T-helper 17 cell (primary cell): ENCODE measurements around the gene POU6F2. TPM values are rescaled to one million over a fixed set of nuclear protein-coding genes. Genes with fewer than 3 reads are reported as not detected.

Source experiments
- ATAC-seq: fragments of 150-1000 bp; cut with Tn5 transposase; 2 replicates; pipeline ENCODE4 v1.10.0; 2021; ENCODE audit warnings: mild to moderate bottlenecking, moderate library complexity
- DNase-seq, 3 donors: peaks; one replicate each; pipeline versions ENCODE4 v3.0.0 to v3.0.0-alpha.2; 2020 to 2021
- H3K9me3 ChIP-seq: one replicate; pipeline ENCODE4 v1.7.0; 2013; ENCODE audit warnings: low read length, mild to moderate bottlenecking; ENCODE audit not compliant: control insufficient read depth, poor library complexity, severe bottlenecking
- H3K27ac Mint-ChIP-seq: one replicate; pipeline ENCODE4 v1.8.0; 2022; ENCODE audit warnings: mild to moderate bottlenecking, moderate library complexity, mixed read lengths
- H3K27me3 Mint-ChIP-seq: one replicate; pipeline ENCODE4 v1.8.0; 2022; ENCODE audit warnings: mixed read lengths
- H3K36me3 Mint-ChIP-seq: one replicate; pipeline ENCODE4 v1.8.0; 2022; ENCODE audit warnings: low read depth, mixed read lengths
- H3K4me1 Mint-ChIP-seq: one replicate; pipeline ENCODE4 v1.8.0; 2022; ENCODE audit warnings: mild to moderate bottlenecking, mixed read lengths
- H3K4me3 Mint-ChIP-seq: one replicate; pipeline ENCODE4 v1.8.0; 2022; ENCODE audit warnings: mild to moderate bottlenecking, moderate library complexity, mixed read lengths
- total RNA-seq, 4 donors: library from RNA in 2 of 4; stranded (reverse) in 2 of 4; gene quantifications; one replicate each; pipeline ENCODE4 v1.2.3 and lab custom pipeline; 2022 to 2026

The POU6F2 gene
- total RNA-seq, 2 donors from 2014 or later: 0.29 TPM; not detected in 1

- ATAC-seq (no peak), DNase-seq (no peak)
- no peaks in the 10 kb centered on the region for H3K36me3 Mint-ChIP-seq
- no peak overlapping the region for H3K27ac Mint-ChIP-seq
- no peak overlapping the region for H3K4me3 Mint-ChIP-seq
- H3K27me3 Mint-ChIP-seq: peaks cover 49% of the 10 kb centered on the region
- no peaks in the 10 kb centered on the region for H3K9me3 ChIP-seq
- H3K4me1 Mint-ChIP-seq: no peaks in the 10 kb centered on the region
These were observed 416.5 kb downstream of the POU6F2 start for GRCh38 chr7:39394105-39394680.

- no peak for ATAC-seq
- H3K9me3 ChIP-seq: no peaks in the 10 kb centered on the region
- Mint-ChIP-seq H3K36me3 (no peaks in the 10 kb centered on the region), H3K27me3 (peaks cover 43% of the 10 kb centered on the region), H3K27ac (no peak overlapping the region), H3K4me1 (no peaks in the 10 kb centered on the region), H3K4me3 (no peak overlapping the region)
- DNase-seq: no peak
These were observed 421.7 kb downstream of the POU6F2 start for GRCh38 chr7:39399458-39399857.

- Mint-ChIP-seq H3K4me1 (no peaks in the 10 kb centered on the region), H3K4me3 (no peak overlapping the region), H3K27me3 (peaks cover 38% of the 10 kb centered on the region), H3K27ac (no peak overlapping the region), H3K36me3 (no peaks in the 10 kb centered on the region)
- DNase-seq (no peak), ATAC-seq (no peak)
- H3K9me3 ChIP-seq: no peaks in the 10 kb centered on the region
These were observed 422.3 kb downstream of the POU6F2 start for GRCh38 chr7:39399986-39400385.

GRCh38 chr7:39400836-39401235 is 423.1 kb downstream of the POU6F2 start:
- peaks cover 29% of the 10 kb centered on the region for H3K27me3 Mint-ChIP-seq

GRCh38 chr7:39402034-39402433 is 424.3 kb downstream of the POU6F2 start:
- H3K4me1 Mint-ChIP-seq: no peaks in the 10 kb centered on the region
- no peaks in the 10 kb centered on the region for H3K36me3 Mint-ChIP-seq
- DNase-seq (no peak), ATAC-seq (no peak)
- no peaks in the 10 kb centered on the region for H3K9me3 ChIP-seq
- H3K27ac Mint-ChIP-seq: no peak overlapping the region
- no peak overlapping the region for H3K4me3 Mint-ChIP-seq
- H3K27me3 Mint-ChIP-seq: peaks cover 28% of the 10 kb centered on the region

More at GRCh38 chr7:39400836-39401235, 423.1 kb downstream of the POU6F2 start:
- Mint-ChIP-seq H3K27ac (no peak overlapping the region), H3K36me3 (no peaks in the 10 kb centered on the region), H3K4me1 (no peaks in the 10 kb centered on the region), H3K4me3 (no peak overlapping the region)
- no peak for ATAC-seq
- no peaks in the 10 kb centered on the region for H3K9me3 ChIP-seq
- no peak for DNase-seq

- ATAC-seq (no peak), DNase-seq (no peak)
- H3K9me3 ChIP-seq: no peaks in the 10 kb centered on the region
- H3K36me3 Mint-ChIP-seq: no peaks in the 10 kb centered on the region
- H3K27ac Mint-ChIP-seq: no peak overlapping the region
- no peaks in the 10 kb centered on the region for H3K4me1 Mint-ChIP-seq
- H3K4me3 Mint-ChIP-seq: no peak overlapping the region
- peaks cover 17% of the 10 kb centered on the region for H3K27me3 Mint-ChIP-seq
These were observed 427.2 kb downstream of the POU6F2 start for GRCh38 chr7:39404907-39405306.

- Mint-ChIP-seq H3K36me3 (no peaks in the 10 kb centered on the region), H3K27ac (no peak overlapping the region), H3K27me3 (peaks cover 17% of the 10 kb centered on the region), H3K4me1 (no peaks in the 10 kb centered on the region), H3K4me3 (no peak overlapping the region)
- ATAC-seq: no peak
- H3K9me3 ChIP-seq: no peaks in the 10 kb centered on the region
- no peak for DNase-seq
These were observed 427.9 kb downstream of the POU6F2 start for GRCh38 chr7:39405581-39405980.

- H3K36me3 Mint-ChIP-seq: no peaks in the 10 kb centered on the region
- ATAC-seq (no peak), DNase-seq (no peak)
- peak overlapping the region; percentile 32 for H3K27ac Mint-ChIP-seq
- no peaks in the 10 kb centered on the region for H3K4me1 Mint-ChIP-seq
- no peaks in the 10 kb centered on the region for H3K9me3 ChIP-seq
- H3K27me3 Mint-ChIP-seq: peaks cover 12% of the 10 kb centered on the region
- no peak overlapping the region for H3K4me3 Mint-ChIP-seq
These were observed 428.8 kb downstream of the POU6F2 start for GRCh38 chr7:39406467-39406866.

GRCh38 chr7:39407137-39407536 is 429.4 kb downstream of the POU6F2 start:
- H3K4me1 Mint-ChIP-seq: no peaks in the 10 kb centered on the region
- H3K9me3 ChIP-seq: no peaks in the 10 kb centered on the region
- no peaks in the 10 kb centered on the region for H3K36me3 Mint-ChIP-seq
- no peak for ATAC-seq
- H3K4me3 Mint-ChIP-seq: no peak overlapping the region
- peaks cover 11% of the 10 kb centered on the region for H3K27me3 Mint-ChIP-seq
- no peak for DNase-seq
- peak overlapping the region; percentile 32 for H3K27ac Mint-ChIP-seq

GRCh38 chr7:39407723-39408122 is 430.0 kb downstream of the POU6F2 start:
- peaks cover 11% of the 10 kb centered on the region for H3K27me3 Mint-ChIP-seq
- ATAC-seq (no peak), DNase-seq (no peak)
- H3K9me3 ChIP-seq: no peaks in the 10 kb centered on the region
- H3K4me3 Mint-ChIP-seq: no peak overlapping the region
- no peak overlapping the region for H3K27ac Mint-ChIP-seq
- no peaks in the 10 kb centered on the region for H3K36me3 Mint-ChIP-seq
- no peaks in the 10 kb centered on the region for H3K4me1 Mint-ChIP-seq

- no peak overlapping the region for H3K4me3 Mint-ChIP-seq
- DNase-seq (no peak), ATAC-seq (no peak)
- no peaks in the 10 kb centered on the region for H3K9me3 ChIP-seq
- H3K27ac Mint-ChIP-seq: no peak overlapping the region
- peaks cover under 1% of the 10 kb centered on the region for H3K4me1 Mint-ChIP-seq
- no peaks in the 10 kb centered on the region for H3K36me3 Mint-ChIP-seq
- peaks cover 11% of the 10 kb centered on the region for H3K27me3 Mint-ChIP-seq
These were observed 431.2 kb downstream of the POU6F2 start for GRCh38 chr7:39408906-39409305.

GRCh38 chr7:39410582-39410981 is 432.9 kb downstream of the POU6F2 start:
- Mint-ChIP-seq H3K36me3 (no peaks in the 10 kb centered on the region), H3K27ac (no peak overlapping the region)
- no peak for DNase-seq

GRCh38 chr7:39413636-39414223 is 436.0 kb downstream of the POU6F2 start:
- Mint-ChIP-seq H3K36me3 (no peaks in the 10 kb centered on the region), H3K4me1 (peaks cover 6% of the 10 kb centered on the region), H3K27ac (no peak overlapping the region), H3K4me3 (peak overlapping the region; percentile 89), H3K27me3 (peaks cover 37% of the 10 kb centered on the region)
- DNase-seq (no peak), ATAC-seq (peak; percentile 10)
- no peaks in the 10 kb centered on the region for H3K9me3 ChIP-seq

More at GRCh38 chr7:39410582-39410981, 432.9 kb downstream of the POU6F2 start:
- peaks cover 20% of the 10 kb centered on the region for H3K27me3 Mint-ChIP-seq
- H3K9me3 ChIP-seq: no peaks in the 10 kb centered on the region
- ATAC-seq: no peak
- H3K4me3 Mint-ChIP-seq: no peak overlapping the region
- peaks cover 6% of the 10 kb centered on the region for H3K4me1 Mint-ChIP-seq
